Activated CD4-positive, alpha-beta T cell treated with anti-CD3 and anti-CD28 coated beads, Interleukin-2, amount 10 ng/mL, durations not matched to agents 24 days and 14 days (primary cell): ENCODE measurements around the gene SSR1. TPM values are rescaled to one million over a fixed set of nuclear protein-coding genes. Genes with fewer than 3 reads are reported as not detected.
"Not testable (repeated sequence)": the region's sequence is repeated elsewhere in the genome, so short reads cannot be mapped to it uniquely, and the experiment has no call there.

Experiments used
- DNase-seq: peaks from one replicate; pipeline ENCODE4 v3.0.0; 2022
- H3K27ac Mint-ChIP-seq: one replicate; pipeline ENCODE4 v1.8.0; 2022; ENCODE audit warnings: mild to moderate bottlenecking, mixed read lengths
- H3K27me3 Mint-ChIP-seq: one replicate; pipeline ENCODE4 v1.8.0; 2022; ENCODE audit warnings: mixed read lengths
- H3K36me3 Mint-ChIP-seq: one replicate; pipeline ENCODE4 v1.8.0; 2022; ENCODE audit warnings: low read depth, mild to moderate bottlenecking, mixed read lengths
- H3K4me1 Mint-ChIP-seq: one replicate; pipeline ENCODE4 v1.8.0; 2021; ENCODE audit warnings: mixed read lengths
- H3K4me3 Mint-ChIP-seq: one replicate; pipeline ENCODE4 v1.8.0; 2022; ENCODE audit warnings: mild to moderate bottlenecking, moderate library complexity, mixed read lengths
- H3K9me3 Mint-ChIP-seq: one replicate; pipeline ENCODE4 v1.8.0; 2021; ENCODE audit warnings: mixed read lengths
- intact Hi-C: fragments of 100-400 bp; cut with micrococcal nuclease; formaldehyde crosslinking; loops from one replicate; pipeline ENCODE4 v1.15.1; 2023
- total RNA-seq: library from RNA; stranded (reverse); gene quantifications from 2 replicates; pipeline ENCODE4 v1.2.3, GENCODE V29; 2022

SSR1 gene
- total RNA-seq, 1 donor from 2014 or later = 157 TPM

DNA sequence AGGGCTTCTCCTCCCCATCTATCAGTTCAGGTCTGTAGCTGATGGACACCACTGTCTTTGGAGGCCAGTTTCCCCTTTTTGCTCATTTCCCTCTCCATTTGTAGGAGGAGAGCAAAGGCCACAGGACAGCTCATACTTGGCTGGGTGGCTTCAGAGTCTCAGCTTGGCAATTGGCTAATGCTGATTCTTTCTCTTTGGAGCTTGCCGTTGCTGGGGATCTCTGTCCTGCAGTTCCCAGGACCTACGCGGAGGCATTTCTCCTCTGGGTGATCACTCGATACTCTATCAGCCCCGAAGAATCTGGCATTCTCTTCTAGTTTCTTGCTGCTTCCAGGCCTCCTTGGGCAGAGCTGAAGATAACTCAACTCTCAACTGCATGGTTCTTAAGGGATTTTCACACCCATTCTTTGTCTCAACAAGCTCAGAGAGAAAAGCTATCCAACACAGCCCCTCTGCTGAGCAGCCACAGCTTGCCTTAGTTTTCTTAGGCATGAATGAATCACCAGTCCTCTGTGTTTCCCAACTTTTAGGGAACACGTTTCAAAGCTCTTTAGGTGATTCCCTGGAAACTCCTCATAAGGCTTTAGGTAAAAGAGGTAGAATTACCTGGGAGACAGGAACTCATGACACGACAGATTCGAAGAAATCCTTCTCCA, 19.2 kb upstream of the SSR1 start:
- Mint-ChIP-seq H3K27ac (no peak overlapping the region), H3K4me1 (no peaks in the 10 kb centered on the region), H3K36me3 (no peaks in the 10 kb centered on the region), H3K9me3 (peaks cover 3% of the 10 kb centered on the region), H3K27me3 (peaks cover 16% of the 10 kb centered on the region), H3K4me3 (no peak overlapping the region)
- intact Hi-C loops = no loop called here
- no peak for DNase-seq

DNA sequence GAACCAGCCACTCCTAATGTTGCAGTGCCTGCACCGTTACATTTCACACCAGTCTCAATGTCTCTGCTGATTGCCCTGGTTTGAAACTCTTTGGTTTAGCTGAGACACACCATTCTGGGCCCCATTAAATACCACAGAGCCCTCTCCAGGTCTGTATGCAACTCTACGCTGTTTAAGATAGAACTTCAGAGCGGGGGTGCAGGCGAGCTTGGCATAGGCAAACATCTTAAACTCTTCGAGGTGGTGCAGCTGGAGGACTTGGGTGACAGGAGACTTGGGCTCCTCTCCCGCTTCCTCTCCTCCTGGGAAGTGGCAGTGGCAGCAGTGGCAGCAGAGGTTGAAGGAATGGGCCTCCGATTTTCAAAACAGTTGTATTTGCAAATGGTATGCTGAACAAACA, 18.5 kb upstream of the SSR1 start:
- Mint-ChIP-seq H3K4me3 (no peak overlapping the region), H3K4me1 (no peaks in the 10 kb centered on the region), H3K27me3 (peaks cover 13% of the 10 kb centered on the region), H3K27ac (no peak overlapping the region), H3K9me3 (peaks cover 3% of the 10 kb centered on the region), H3K36me3 (no peaks in the 10 kb centered on the region)
- no peak for DNase-seq
- intact Hi-C loops = no loop called here

DNA sequence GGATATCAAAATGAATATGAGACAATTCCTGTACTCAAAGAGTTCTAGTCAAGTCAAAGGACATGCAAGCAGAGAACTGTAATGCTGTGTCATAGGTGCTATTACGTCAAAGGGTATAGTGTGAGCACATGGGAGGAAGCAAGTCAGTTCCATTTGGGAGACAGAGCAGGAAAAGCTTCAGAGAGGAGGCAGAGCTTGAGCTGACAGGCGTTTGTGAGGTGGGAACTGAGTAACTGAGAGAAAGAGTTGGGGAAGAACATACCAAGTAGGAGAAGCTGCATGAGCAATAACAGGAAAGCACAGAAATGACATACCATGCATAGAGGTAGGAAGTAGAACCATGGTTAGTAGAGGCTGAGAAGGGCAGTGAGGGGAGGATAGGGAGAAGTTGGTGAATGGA, 15.2 kb upstream of the SSR1 start:
- Mint-ChIP-seq H3K9me3 (peaks cover 5% of the 10 kb centered on the region), H3K27me3 (peaks cover 18% of the 10 kb centered on the region), H3K36me3 (no peaks in the 10 kb centered on the region), H3K27ac (no peak overlapping the region), H3K4me1 (peaks cover 3% of the 10 kb centered on the region), H3K4me3 (no peak overlapping the region)
- intact Hi-C loops = no loop called here
- no peak for DNase-seq

DNA sequence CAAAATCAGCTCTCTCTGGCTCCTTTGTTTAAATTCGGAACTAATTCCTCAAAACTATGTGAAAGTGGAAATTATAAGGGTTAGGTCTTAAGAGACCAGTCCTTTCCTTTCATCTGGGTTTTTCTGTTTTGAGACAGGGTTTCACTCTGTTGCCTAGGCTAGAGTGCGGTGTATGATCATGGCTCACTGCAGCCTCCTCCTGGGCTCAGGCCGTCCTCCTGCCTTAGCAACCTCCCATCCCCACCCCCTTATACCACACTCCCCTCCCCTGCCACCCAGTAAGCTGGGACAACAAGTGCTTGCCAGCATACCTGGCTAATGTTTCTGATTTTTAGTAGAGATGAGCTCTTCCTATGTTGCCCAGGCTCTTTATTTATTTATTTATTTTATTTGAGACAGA, 12.8 kb upstream of the SSR1 start:
- intact Hi-C loops = no loop called here
- Mint-ChIP-seq H3K27ac (no peak overlapping the region), H3K36me3 (no peaks in the 10 kb centered on the region), H3K27me3 (peaks cover 15% of the 10 kb centered on the region), H3K9me3 (peaks cover 5% of the 10 kb centered on the region), H3K4me3 (no peak overlapping the region), H3K4me1 (peaks cover 3% of the 10 kb centered on the region)
- no peak for DNase-seq

DNA sequence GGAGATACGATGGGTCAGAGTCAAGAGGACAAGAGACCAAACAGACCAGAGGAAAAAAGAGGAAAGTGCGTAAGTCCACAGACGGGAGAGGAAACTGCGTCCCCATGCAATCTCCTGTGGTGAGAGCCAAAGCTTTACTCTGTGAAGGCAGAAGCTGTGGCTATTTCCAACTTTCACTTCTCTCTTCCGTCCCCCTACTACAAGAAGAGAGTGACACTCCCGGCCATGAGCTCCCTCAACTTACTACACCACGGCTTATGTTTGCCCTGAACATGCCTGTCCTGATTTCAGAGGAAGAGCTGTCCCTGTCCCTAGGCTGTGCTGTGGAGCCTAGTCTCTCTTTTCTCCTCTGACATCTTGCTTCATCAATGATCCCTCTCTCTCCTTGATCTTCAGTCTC, 11.5 kb upstream of the SSR1 start:
- DNase-seq = no peak
- Mint-ChIP-seq H3K4me3 (no peak overlapping the region), H3K36me3 (no peaks in the 10 kb centered on the region), H3K27me3 (peaks cover 15% of the 10 kb centered on the region), H3K9me3 (peaks cover 5% of the 10 kb centered on the region), H3K4me1 (peaks cover 3% of the 10 kb centered on the region), H3K27ac (no peak overlapping the region)
- intact Hi-C loops = no loop called here

DNA sequence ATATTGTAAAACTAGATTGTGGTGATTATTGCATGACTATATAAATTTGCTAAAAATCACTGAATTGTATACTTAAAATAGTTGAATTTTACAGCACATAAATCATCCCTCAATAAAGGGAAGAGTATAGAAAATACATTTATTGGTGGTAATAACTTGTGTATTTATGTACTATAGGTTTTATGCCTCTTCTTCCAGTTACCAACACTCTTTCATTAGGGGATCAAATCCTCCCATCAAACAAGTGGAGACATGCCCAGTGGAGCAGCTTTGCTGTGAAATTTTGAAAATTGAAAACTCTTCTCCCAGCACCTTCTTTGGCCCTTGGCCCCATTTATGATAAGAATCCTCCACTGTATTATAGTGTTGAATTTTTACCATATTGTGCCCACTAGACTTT, 10.1 kb upstream of the SSR1 start:
- no peak overlapping the region for H3K27ac Mint-ChIP-seq
- H3K27me3 Mint-ChIP-seq = peaks cover 12% of the 10 kb centered on the region
- peaks cover 3% of the 10 kb centered on the region for H3K4me1 Mint-ChIP-seq
- intact Hi-C loops = no loop called here
- H3K36me3 Mint-ChIP-seq = no peaks in the 10 kb centered on the region
- H3K9me3 Mint-ChIP-seq = peaks cover 5% of the 10 kb centered on the region
- no peak overlapping the region for H3K4me3 Mint-ChIP-seq
- DNase-seq = no peak

DNA sequence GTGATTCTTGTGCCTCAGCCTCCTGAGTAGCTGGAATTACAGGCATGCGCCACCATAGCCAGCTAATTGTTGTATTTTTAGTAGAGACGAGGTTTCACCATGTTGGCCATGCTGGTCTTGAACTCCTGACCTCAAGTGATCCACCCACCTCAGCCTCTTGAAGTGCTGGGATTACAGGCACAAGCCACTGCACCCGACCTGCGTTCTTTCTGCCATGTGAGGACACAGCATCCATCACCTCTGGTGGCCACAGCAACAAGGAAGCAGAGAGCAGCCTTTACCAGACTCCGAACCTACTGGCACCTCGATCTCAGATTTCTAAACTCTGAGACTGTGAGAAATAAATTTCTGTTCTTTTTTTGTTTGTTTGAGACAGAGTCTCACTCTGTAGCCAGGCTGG, 8.9 kb upstream of the SSR1 start:
- H3K4me3 Mint-ChIP-seq, H3K4me1 Mint-ChIP-seq, DNase-seq, H3K36me3 Mint-ChIP-seq, intact Hi-C loops, H3K9me3 Mint-ChIP-seq, H3K27ac Mint-ChIP-seq: not testable (repeated sequence)
- H3K27me3 Mint-ChIP-seq = peaks cover 12% of the 10 kb centered on the region

DNA sequence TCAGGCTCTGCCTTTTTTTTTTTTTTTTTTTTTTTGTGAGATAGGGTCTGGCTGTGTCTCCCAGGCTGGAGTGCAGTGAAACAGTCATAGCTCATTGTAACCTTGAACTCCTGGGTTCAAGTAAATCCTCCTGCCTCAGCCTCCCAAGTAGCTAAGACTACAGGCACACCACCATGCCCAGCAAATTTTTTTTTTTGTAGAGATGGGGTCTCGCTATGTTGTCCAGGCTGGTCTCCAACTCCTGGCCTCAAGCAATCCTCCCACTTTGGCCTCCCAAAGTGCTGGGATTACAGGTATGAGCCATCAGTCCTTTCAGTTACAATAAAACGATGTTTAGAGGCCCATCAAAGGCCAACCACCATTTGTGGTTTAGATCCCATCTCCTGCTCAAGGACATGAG, 6.4 kb upstream of the SSR1 start:
- intact Hi-C loops = loop anchor here (10.0 kb wide), 2 partner anchors 745 to 1115 kb away; partner anchors contain the start of genes BLOC1S5 and SLC35B3
- H3K27ac Mint-ChIP-seq, H3K4me1 Mint-ChIP-seq, H3K9me3 Mint-ChIP-seq, H3K27me3 Mint-ChIP-seq, DNase-seq, H3K4me3 Mint-ChIP-seq, H3K36me3 Mint-ChIP-seq: not testable (repeated sequence)

DNA sequence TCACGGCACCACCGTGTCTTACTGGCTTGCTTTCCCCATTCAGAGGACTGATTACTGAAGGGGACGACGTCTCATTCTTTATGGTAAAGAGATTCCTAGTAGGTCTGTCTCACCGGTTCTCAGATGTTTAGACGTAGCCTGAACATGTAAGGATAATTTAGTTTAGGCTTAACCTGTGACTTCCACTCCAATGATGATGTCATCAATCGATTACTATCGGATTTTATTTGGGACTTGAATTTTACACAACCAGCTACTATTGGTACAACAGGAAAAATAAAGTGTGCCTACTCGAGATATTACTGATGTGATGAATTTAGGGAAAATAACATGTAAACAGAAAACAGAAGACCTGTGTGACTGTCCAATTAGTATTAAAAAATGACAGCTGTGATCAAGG, 4.5 kb upstream of the SSR1 start:
- DNase-seq = no peak
- H3K4me3 Mint-ChIP-seq = no peak overlapping the region
- peaks cover 18% of the 10 kb centered on the region for H3K4me1 Mint-ChIP-seq
- no peaks in the 10 kb centered on the region for H3K9me3 Mint-ChIP-seq
- no peaks in the 10 kb centered on the region for H3K36me3 Mint-ChIP-seq
- no peak overlapping the region for H3K27ac Mint-ChIP-seq
- peaks cover under 1% of the 10 kb centered on the region for H3K27me3 Mint-ChIP-seq
- intact Hi-C loops = loop anchor here (10.0 kb wide), 2 partner anchors 747 to 1117 kb away; partner anchors contain the start of genes BLOC1S5 and SLC35B3

DNA sequence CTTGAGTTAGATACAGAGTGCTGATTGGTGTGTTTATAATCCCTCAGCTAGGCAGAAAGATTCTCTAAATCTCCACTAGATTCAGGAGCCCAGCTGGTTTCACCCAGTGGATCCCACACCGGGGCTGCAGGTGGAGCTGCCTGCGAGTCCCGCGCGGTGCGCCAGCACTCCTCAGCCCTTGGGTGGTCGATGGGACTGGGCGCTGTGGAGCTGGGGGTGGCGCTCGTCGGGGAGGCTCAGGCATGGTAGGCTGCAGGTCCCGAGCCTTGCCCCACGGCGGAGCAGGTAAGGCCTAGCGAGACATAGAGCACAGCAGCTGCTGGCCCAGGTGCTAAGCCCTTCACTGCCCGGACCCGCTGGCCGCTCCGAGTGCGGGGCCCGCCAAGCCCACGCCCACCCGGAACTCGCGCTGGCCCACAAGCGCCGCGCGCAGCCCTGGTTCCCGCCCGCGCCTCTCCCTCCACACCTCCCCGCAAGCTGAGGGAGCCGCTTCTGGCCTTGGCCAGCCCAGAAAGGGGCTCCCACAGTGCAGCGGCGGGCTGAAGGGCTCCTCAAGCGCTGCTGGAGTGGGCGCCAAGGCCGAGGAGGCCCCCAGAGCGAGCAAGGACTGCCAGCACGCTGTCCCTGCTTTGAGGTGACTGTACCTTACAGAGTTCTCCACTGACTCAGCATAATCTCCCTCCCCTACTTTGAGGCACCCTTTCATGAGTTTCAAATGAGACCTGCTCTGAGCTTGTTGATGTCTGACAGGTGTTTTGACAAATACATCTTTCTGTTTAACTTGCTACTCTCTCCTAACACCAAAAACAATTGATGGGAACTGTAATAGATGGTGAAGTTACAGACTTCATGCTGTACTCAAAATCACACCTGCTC, 3.9 kb upstream of the SSR1 start:
- Mint-ChIP-seq H3K4me3 (no peak overlapping the region), H3K9me3 (no peaks in the 10 kb centered on the region), H3K27me3 (no peaks in the 10 kb centered on the region), H3K4me1 (peaks cover 18% of the 10 kb centered on the region), H3K27ac (no peak overlapping the region), H3K36me3 (peaks cover 4% of the 10 kb centered on the region)
- no peak for DNase-seq
- intact Hi-C loops = loop anchor here (10.0 kb wide), 2 partner anchors 748 to 1118 kb away; partner anchors contain the start of genes BLOC1S5 and SLC35B3

DNA sequence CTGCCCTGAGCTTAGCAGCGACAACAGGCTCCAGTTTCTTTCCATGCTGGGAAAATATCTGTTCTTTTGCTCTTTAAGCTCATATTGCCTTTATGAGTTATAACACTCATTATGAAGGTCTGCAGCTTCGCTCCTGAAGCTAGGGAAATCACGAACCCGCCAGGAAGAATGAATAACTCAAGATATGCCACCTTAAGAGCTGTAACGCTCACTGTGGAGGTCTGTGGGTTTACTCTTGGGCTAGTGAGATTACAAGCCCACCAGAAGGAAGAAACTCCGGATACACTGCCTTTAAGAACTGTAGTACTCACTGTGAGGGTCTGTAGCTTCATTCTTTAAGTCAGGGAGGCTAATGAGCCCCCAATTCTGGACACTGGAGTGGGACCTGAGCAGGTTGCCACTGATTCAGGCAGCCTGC, 3.0 kb upstream of the SSR1 start:
- intact Hi-C loops = loop anchor here (10.0 kb wide), 2 partner anchors 749 to 1119 kb away; partner anchors contain the start of genes BLOC1S5 and SLC35B3
- Mint-ChIP-seq H3K36me3 (peaks cover 10% of the 10 kb centered on the region), H3K27ac (no peak overlapping the region), H3K4me1 (peaks cover 22% of the 10 kb centered on the region), H3K4me3 (no peak overlapping the region), H3K9me3 (no peaks in the 10 kb centered on the region), H3K27me3 (no peaks in the 10 kb centered on the region)
- no peak for DNase-seq

DNA sequence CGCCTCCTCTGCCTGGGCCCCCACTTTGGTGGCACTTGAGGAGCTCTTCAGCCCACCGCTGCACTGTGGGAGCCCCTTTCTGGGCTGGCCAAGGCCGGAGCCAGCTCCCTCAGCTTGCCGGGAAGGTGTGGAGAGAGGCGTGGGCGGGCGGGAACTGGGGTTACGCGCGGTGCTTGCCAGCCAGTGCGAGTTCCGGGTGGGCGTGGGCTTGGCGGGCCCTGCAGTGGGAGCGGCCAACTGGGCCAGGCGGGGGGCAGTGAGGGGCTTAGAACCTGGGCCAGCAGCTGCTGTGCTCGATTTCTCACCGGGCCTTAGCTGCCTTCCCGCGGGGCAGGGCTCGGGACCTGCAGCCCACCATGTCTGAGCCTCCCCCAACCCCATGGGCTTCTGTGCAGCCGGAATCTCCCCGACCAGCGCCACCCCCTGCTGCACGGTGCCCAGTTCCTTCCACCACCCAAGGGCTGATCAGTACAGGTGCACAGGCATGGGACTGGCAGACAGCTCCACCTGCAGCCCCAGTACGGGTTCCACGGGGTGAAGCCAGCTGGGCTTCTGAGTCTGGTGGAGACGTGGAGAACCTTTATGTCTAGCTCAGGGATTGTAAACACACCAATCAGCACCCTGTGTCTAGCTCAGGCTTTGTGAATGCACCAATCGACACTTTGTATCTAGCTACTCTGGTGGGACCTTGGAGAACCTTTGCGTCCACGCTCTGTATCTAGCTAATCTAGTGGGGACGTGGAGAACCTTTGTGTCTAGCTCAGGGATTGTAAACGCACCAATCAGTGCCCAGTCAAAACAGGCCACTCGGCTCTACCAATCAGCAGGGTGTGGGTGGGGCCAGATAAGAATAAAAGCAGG, 2.3 kb upstream of the SSR1 start:
- intact Hi-C loops = loop anchor here (10.0 kb wide), 2 partner anchors 749 to 1119 kb away; partner anchors contain the start of genes BLOC1S5 and SLC35B3
- H3K27ac Mint-ChIP-seq, DNase-seq, H3K9me3 Mint-ChIP-seq, H3K27me3 Mint-ChIP-seq, H3K4me3 Mint-ChIP-seq: not testable (repeated sequence)
- H3K4me1 Mint-ChIP-seq = peaks cover 23% of the 10 kb centered on the region
- peaks cover 13% of the 10 kb centered on the region for H3K36me3 Mint-ChIP-seq

DNA sequence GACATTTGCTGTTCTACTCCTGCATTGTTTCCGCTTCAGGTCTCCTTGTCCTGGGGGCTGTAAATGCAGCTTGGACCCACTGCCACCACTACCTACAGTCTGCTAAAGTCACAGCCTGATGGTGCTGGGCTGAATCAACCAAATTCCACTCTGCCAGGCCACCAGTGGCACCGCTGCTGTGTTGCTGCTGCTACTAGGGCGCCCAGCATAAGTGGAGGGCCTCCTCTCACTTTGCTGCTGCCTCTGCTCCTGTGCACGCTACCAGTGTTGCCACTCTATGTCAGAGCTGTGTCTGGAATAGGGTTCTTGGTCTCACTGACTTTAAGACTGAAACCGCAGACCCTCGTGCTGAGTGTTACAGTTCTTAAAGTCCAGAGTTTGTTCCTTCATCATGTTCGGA, 1.4 kb upstream of the SSR1 start:
- H3K4me3 Mint-ChIP-seq = peak overlapping the region; percentile 55
- peaks cover 25% of the 10 kb centered on the region for H3K4me1 Mint-ChIP-seq
- DNase-seq = peak; percentile 58

More for the DNA sequence above, 1.4 kb upstream of the SSR1 start:
- intact Hi-C loops = loop anchor here (5.0 to 10.0 kb wide), 4 partner anchors 37 to 1120 kb away; partner anchors contain the start of genes BLOC1S5 and SLC35B3
- peak overlapping the region; percentile 60 for H3K27ac Mint-ChIP-seq
- no peaks in the 10 kb centered on the region for H3K27me3 Mint-ChIP-seq
- peaks cover 22% of the 10 kb centered on the region for H3K36me3 Mint-ChIP-seq
- H3K9me3 Mint-ChIP-seq = no peaks in the 10 kb centered on the region
